ENCODE results near the gene HIP1R. TPM values are rescaled to one million over a fixed set of nuclear protein-coding genes. Genes with fewer than 3 reads are reported as not detected.

HIP1R gene
- total and polyA plus RNA-seq, 2 of the 13 experiments (the other 11 are each of a cell fraction or from before 2014, with no cell fraction given), result 18.4 to 25.5 TPM

DNA sequence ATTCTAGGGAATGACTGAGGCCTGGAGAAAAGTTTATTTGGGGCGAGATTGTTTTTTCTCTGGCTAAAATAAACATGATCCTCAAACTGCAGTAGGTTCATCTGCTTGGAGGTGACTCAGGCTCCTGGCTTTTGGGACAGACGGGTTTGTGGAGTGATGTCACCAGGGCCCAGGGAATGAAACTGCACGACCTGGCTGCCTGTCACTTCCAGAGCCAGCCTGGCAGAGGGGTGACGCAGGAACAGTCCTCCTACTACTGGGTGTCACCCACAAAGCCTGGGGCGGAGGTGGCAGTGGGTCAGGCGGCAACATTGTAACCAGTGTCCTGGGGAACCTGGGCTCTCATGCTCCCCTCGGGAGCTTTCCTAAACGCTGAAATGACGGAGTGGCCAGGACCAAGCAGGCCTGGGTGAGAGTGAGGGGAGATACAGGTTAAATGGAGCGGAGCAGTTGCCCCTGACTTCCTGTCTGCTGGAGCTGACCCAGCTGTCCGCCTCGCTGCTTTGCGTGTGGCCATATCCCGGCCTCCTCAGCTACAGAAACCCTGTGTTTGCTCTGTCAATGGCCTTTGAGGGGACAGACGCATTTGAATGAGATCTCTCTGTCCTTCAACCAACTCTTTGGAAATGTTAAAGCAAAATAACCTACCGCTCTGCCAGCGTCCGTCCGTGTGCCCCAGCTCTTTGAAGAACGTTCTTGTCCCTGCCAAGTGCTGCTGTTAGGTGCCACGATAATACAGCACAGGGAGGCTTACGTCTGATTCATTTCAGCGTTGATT, 6.5 kb downstream of the HIP1R start (continued):
- TF ChIP-seq KAT7 (CRISPR knock-in tag; IDR thresholded peaks at IDR 0.05; ENCODE audit: borderline replicate concordance) (no peak), ZNF10 (CRISPR knock-in tag; IDR thresholded peaks at IDR 0.05; ENCODE audit: borderline replicate concordance, low read depth) (no peak), ZNF333 (CRISPR knock-in tag; IDR thresholded peaks at IDR 0.05; ENCODE audit: borderline replicate concordance) (peak; percentile 39; the same call in 1 of the 2 replicates), SALL1 (CRISPR knock-in tag; IDR thresholded peaks at IDR 0.05) (peak; percentile 57), NKX3-1 (CRISPR knock-in tag; IDR thresholded peaks at IDR 0.05) (no peak), PHF21A (CRISPR knock-in tag; IDR thresholded peaks at IDR 0.05) (0 out of 2 replicates have a peak, but pooled peaks have one; percentile 45), ZNF687 (CRISPR knock-in tag; IDR thresholded peaks at IDR 0.05) (peak; percentile 62), HNF1B (CRISPR knock-in tag; IDR thresholded peaks at IDR 0.05) (peak; percentile 23; the same call in 1 of the 2 replicates), SNAI1 (CRISPR knock-in tag; IDR thresholded peaks at IDR 0.05; ENCODE audit: borderline replicate concordance) (no peak)
- TF ChIP-seq, protein P1, sequence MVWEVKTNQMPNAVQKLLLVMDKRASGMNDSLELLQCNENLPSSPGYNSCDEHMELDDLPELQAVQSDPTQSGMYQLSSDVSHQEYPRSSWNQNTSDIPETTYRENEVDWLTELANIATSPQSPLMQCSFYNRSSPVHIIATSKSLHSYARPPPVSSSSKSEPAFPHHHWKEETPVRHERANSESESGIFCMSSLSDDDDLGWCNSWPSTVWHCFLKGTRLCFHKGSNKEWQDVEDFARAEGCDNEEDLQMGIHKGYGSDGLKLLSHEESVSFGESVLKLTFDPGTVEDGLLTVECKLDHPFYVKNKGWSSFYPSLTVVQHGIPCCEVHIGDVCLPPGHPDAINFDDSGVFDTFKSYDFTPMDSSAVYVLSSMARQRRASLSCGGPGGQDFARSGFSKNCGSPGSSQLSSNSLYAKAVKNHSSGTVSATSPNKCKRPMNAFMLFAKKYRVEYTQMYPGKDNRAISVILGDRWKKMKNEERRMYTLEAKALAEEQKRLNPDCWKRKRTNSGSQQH (CRISPR knock-in tag; IDR thresholded peaks at IDR 0.05; ENCODE audit: low read depth), result 0 out of 2 replicates have a peak, but pooled peaks have one; percentile 40
- TF ChIP-seq, protein P2, sequence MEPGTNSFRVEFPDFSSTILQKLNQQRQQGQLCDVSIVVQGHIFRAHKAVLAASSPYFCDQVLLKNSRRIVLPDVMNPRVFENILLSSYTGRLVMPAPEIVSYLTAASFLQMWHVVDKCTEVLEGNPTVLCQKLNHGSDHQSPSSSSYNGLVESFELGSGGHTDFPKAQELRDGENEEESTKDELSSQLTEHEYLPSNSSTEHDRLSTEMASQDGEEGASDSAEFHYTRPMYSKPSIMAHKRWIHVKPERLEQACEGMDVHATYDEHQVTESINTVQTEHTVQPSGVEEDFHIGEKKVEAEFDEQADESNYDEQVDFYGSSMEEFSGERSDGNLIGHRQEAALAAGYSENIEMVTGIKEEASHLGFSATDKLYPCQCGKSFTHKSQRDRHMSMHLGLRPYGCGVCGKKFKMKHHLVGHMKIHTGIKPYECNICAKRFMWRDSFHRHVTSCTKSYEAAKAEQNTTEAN (CRISPR knock-in tag; conservative IDR thresholded peaks at IDR 0.05), result no peak

Measured in HepG2 (cell line).